Activated CD4-positive, alpha-beta T cell treated with anti-CD3 and anti-CD28 coated beads for 24 hours (primary cell): ENCODE results near the gene HS3ST4.
"Not testable (repeated sequence)": the region's sequence is repeated elsewhere in the genome, so short reads cannot be mapped to it uniquely, and the experiment has no call there.

ENCODE experiments used
- DNase-seq, 2 donors: peaks; one replicate each; pipeline ENCODE4 v3.0.0-alpha.2; 2020; ENCODE audit warnings: low read depth in 2 of 2

Gene HS3ST4

DNA sequence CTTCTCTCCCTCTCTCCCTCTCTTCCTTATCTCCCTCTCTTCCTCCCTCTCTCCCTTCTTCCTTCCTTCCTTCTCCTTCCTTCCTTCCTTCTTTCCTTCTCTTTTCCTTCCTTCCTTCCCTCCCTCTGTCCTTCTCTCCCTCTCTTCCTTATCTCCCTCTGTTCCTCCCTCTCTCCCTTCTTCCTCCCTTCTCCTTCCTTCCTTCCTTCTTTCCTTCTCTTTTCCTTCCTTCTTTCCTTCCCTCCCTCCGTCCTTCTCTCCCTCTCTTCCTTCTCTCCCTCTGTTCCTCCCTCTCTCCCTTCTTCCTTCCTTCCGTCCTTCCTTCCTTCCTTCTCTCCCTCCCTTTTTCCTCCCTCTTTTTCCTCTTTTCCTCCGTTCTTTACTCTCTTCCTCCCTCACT lies 38.6 kb downstream of the HS3ST4 start:
- DNase-seq = no peak

DNA sequence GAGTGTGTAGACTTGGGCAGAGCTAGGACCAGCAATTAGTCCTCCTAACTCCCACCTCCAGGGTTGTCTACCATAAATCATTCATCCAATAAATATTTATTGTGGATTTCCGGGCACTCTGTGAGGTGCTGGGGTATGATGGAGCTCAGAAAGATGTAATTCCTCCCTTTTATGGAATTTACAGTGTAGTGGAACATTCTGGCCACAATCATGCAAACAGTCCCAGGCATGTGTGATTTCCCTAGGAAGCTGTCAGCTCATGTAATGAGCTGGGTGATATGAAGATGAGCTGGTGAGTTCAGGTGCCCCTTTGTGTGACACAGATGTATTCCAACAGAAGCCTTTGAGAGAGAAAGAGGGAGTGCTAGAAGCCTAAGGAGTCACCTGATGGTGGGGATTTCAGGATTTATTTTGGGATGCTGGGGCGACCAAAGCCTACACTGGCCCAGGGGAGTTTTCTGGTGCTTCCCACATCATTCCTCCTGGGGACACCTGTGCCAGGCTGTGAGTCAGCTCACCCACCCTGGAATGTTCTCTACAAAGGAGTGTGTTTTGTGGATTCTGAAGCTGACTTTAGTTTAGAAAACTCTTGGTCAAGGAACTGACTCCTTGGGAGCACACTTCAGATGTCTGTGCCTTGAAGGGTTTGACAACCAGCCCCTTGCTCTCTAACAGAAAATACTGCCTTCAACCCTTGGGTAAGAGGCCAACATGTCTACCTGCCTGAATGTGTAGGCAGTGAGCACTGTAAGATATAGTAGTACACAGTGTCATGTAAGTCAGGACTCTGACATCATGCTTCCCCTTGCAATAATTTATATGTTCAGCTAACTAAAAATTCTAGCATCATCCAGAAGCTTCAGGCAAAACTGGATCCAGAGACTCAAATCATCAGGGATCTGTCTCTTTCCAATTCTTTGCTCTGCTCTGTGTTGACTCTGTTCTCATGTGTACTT lies 42.9 kb downstream of the HS3ST4 start:
- DNase-seq = no peak

DNA sequence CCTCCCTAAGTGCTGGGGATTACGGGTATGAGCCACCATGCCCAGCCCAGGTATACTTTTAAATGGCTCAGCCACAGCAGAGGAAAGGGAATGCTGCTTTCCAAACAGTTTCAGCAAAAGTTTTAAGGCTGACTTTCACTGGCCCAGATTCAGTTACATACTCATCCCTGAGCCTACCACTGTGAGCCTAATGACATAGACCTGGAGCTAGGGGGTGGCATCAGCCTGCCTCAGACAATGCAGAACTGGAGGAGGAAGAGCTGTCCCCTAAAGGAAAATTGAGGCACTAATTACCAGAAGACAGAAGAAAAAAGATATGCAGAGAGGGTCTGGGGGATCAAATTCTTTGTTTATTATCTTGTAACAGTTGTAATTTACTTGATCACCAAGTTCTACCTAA lies 43.9 kb downstream of the HS3ST4 start:
- DNase-seq = no peak

DNA sequence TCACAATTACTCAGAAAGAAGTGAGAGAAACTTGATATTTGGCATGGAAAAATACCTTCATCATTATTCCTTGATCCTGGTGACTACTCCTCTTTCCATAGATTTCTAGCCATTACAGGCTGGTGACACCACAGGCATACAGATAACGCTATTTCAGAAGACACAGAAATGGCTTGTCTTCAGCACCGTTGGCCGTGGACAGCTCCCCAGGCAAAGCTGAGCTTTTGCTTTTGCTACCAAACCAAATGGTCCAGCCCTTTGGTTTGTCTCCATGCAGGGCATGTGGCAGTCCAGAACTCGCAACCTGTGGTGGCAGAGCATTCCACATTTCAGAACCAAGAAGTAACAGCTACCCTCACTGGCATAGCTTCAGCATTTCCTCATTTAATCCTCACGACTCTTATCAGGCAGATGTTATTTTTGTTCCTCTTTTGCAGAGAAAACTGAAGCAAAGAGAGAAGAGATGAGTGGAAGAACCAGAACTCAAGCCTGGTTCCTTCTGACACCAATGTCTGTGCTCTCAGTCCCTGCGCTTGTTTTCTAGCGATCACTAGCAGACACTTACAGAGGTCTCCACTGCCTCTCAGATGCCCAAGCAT lies 55.5 kb downstream of the HS3ST4 start:
- no peak for DNase-seq

DNA sequence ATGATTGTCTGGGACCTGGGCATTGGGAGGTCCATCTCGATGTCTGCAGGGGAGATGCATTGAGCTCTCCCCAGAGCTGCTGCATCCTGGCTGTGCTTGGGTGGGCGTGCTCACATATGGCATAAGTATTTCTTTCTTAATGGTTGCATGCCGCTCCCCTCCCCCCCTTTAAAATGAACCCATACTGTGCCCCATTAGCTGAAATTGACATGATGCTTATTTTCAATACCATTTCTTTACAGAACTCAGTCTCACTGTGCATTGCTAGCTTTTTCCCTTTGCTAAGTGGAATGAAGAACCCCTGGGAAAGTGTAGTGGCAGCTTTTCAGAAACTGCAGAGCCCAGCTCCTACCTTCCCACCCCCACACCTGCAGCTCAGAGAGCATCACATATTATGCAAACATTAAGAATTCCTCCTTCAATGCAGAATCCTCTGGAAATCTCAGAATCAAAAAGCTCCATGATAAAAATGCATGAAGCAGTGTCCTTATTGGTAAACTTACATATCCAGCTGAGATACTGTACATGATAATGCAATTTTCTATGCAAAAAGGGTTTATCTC lies 56.4 kb downstream of the HS3ST4 start:
- no peak for DNase-seq

DNA sequence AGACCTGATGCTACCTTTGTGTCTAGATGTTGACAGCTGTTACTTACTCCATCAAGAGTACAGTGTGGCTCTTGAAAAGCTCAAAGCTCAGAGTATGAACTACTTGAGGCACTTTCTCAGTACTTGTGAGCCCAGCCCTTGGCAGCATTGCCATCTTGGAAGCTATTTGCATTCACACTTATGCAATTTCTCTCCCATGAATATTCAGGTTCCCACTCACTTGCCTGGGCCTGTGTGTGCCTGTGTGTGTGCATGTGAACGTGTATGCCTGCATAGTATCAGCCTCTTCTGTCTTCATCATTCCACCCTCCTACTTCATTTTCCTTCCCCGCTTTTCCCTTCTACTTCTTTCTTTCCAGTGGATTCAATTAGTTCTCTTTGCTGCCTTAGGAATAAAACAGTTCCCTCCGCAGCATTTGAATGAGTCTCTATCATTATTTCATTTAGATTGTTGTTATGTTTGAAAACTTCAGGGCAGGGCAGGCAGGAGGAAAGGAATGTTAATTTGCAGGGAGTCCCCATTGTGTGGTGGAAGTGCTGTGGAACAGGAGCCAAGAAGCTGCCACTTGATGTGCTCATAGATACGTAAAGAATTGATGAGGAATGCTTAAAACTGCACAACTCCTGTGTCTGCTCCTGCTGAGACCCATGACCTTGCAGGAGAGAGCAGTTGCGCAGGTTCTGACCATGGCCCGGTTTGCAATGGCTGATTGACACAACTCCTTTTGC lies 58.9 kb downstream of the HS3ST4 start:
- DNase-seq = no peak

DNA sequence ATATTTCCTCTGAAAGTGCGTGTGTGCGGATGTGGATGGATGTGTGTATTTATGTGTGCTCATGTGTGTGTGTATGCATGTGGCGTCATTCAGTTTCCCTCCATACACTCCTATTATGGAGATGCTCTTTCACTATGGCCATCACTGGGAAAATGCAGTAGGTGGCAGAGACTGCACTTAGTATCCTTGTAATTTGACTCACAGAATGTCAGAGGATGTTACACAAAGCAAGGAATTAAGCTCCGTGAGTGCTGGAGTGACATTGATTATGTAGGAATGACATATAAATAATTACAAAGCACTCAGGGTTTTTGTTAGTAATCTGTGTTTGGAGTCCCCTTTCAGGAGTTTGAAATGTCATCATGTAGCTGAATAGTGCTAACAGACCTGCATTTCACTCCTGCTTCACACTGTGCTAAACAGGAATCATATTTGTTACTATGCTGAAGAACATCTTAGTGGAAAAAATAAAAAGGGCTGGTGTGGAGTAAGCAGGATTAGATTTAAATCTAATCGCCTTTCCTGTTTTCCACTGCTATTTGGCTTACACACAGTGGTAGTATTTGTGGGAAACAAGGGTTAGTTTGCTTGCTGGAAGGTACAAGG lies 59.6 kb downstream of the HS3ST4 start:
- DNase-seq = no peak

DNA sequence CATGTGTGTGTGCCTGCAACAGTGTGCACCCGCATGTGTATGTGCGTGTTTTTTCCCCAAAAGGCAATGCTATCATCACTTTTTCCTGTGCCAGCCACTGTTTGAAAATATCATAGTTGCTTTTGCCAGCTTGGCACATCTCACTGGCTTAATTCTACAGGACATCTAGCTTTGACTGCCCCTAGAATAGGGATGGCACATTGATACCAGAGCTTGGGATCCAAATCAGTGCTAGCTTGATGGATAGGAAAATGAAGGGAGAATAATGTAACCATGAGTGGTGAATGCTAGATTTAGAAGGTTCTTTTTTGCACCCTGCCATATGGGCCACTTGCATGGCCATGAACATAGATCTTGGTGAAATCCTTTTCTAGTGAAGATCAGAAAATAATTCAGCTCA lies 72.7 kb downstream of the HS3ST4 start:
- DNase-seq = no peak

DNA sequence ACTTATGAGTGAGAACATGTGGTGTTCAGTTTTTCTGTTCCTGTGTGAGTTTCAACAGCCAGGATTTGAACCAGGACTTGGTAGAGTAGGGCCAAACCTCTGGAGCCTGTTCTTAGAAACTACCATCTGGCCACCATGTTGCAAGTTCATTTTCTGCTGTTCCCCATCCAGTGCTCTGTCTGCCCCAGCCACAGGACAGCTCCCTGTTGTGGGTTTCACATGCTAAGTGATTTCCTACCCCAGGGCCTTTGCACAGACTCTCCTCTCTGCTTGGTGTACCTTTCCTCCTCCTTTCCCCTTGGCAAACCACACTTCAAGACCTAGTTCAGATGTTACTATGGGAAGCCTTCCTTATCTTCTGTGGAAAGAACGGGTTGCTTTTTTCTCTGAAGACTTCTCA lies 79.5 kb downstream of the HS3ST4 start:
- no peak for DNase-seq

DNA sequence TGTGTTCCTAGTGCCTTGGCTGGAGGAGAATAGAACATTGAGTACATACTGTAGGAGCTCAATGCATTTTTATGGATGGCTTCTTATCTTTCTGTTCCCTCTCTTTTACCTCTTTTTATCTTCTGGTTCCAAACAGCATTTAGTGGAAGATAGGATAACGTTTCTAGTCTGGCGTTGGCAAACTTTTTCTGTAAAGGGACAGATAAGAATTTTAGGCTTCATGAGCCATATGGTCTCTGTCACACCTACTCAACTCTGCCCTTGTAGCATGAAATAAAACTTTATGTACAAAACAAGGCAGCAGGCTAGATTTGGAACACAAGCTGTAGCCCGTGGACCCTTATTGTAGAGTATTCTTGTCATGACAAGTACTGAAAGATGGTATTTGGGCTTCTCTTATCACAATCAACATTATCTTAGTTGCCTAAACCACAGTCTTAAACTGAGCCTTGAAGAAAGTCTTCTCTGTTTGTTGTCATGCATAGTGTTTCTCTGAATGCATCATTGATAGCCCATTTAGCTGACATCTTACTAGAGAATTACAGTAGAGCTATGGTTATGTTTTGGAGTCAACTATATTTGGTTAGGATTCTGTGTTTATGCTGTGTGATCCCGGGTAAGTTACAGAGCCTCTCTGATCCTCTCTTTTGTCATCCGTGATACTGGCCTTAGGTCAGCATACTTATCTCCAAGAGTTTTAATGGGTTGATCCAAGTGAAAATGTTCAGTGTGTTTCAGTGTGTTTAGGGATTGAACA lies 80.2 kb downstream of the HS3ST4 start:
- DNase-seq = no peak

DNA sequence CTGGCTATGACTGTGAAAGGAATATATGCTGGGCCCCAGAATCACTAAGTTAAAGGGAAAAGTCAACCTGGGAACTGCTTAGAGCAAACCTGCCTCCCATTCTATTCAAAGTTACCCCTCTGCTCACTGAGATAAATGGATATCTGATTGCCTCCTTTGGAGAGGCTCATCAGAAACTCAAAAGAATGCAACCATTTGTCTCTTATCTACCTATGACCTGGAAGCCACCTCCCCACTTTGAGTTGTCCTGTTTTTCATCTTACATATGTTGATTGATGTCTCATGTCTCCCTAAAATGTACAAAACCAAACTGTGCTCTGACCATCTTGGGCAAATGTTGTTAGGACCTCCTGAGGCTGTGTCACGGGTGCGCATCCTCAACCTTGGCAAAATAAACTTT lies 84.5 kb downstream of the HS3ST4 start:
- DNase-seq = not testable (repeated sequence)

DNA sequence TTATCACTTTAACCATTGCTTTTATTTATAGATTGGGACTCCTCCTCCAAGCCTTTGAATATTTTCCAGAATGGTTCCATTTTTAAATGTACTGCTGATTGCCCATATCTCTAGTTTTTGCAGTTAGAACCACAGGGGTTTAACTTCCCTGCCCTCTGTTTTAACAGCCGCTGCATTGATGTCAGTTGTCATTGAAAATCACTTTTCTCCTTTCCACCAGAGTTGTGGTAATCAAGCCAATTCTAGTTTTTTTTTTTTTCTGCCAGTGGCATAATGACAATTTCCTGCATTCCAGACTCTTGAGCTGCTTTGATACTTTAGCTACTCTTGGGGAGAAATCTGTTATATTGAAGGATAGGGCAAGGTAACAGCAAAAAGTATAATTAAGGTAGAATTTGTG lies 91.5 kb downstream of the HS3ST4 start:
- DNase-seq = no peak

DNA sequence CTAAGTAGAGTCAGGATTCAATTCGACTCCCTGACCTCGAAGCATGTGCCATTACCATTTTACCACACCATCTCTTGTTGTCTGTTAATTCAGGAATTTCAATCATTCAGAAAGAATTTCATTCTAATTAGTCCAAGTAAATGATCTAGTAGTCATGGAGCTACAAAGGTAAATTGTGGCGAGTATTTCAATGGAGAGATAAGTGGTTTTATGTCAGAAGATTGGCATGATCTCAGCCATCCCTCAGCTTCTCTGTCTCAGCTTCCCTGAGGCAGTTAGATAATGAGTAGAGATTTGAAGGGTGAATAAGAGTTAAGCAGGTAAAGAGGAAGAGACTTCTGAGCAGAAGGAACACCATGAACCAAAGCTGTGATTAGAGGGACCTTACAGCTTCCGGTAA lies 93.6 kb downstream of the HS3ST4 start:
- no peak for DNase-seq

DNA sequence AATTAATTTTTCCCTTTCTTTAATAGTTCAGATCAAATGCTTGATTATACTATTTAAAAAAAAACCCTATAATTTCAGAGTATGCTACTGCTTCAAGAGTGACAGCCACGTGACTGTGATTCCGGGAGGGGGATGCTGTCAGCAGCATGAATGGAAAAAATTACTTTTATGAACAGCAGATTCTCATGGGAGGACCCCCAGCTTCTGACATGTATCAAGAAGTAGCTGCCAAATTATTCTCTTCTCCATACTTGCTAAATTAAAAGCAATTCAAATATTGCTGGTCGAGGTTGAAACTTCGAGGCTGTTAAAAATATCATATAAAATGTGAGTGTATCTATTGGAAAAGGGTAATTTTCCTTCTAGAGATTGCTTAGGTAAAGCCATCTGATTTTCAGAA lies 95.0 kb downstream of the HS3ST4 start:
- no peak for DNase-seq

DNA sequence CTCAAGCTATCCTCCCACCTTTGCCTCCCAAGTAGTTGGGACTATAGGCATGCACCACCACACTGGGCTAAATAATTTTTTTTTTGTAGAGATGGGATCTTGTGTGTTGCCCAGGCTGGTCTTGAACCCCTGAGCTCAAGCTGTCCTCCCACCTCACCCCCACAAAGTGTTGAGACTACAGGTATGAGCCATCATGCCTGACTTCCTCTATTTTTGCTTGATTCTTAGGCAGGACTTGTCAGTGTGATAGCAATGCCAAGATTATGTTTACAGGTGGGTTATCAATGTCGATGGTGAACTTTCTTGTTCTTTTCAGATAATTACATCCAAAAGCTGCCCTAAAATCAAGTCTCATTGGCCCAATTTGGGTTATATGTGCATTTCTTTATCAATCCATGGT lies 96.9 kb downstream of the HS3ST4 start:
- no peak for DNase-seq

DNA sequence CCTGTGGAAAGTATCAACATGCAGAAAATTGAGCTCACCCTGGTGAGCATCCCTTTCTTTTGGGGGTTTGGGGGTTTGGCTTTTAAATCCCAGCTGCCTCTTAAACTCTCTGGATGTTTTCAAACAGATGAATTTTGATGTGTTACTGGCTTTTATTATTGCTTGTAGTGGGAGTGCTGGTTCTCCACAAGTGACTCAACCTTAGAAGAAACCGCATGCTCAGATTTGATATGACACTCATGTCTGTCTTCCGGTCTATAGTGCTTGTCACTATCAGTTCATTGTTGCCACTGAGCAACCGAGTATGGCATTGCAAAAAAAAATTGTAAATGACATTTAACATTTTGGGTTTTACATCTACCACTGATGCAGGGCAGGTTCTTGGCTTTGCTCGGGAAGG lies 104.5 kb downstream of the HS3ST4 start:
- no peak for DNase-seq

DNA sequence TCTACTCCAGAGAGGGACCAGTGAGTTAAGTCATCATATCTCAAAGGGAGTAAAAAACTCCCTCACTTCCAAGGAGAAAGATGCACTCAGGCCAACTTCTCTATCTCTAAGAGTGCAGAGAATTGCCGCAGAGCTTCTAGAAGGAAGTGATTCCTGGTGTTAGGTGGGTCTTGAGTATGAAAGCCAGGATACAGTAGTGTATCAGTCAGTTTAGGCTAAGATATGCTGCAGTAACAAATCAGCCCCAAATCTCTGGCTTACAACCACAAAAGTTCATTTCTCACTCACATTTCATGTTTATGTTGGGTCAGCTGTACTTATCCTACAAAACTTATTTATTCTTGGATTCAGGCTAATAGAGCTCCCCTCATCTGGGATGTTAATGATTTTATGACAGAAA lies 106.3 kb downstream of the HS3ST4 start:
- no peak for DNase-seq

DNA sequence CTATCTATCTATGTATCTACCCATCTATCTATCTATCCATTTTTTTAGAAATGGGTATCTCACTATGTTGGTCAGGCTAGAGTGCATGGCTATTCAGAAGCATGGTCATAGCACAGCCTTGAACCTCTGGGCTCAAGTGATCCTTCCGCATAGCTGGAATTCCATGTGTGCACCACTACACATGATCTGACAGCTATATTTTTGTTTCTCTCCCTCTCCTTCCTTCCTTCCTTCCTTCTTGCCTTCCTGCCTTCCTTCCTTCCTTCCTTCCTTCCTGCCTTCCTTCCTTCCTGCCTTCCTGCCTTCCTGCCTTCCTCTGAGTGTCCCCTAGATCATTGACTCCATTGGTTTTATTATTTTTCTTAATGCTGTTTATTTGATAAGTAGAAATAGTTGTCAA lies 108.1 kb downstream of the HS3ST4 start:
- no peak for DNase-seq

DNA sequence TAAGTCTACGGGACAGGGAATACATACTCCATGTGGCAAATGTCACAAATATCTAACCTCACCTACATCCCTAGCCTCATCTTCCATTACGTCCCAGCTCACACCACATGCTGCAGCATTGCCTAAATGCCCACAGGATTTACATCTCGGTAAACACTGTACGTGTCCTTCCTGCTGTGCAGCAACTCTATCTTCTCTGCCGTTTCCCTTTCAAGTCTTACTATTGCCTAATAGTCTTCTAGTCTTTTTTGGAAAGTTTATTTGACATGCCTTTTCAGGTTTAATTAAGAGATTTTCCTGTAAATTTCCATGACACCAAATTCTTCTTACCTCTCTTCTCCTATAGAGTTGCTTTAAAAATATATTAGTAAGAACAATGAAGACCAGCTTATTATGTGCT lies 120.5 kb downstream of the HS3ST4 start:
- no peak for DNase-seq

DNA sequence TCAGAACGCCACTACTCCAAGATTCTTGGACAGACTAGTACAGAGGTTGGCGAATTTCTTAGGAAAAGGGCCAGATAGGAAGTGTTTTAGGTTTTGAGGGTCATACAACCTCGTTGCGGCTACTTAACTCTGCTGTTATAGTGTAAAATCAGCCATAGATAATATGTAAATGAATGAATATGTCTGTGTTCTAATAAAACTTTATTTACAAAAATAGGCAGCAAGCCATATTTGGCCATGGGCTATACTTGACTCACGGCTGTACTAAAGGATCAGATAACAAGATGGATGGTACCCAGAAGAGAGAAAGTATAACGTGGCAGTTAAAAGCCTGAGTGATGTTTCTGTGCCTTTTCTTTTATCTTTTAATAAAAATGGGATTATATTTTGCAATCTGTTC lies 125.5 kb downstream of the HS3ST4 start:
- no peak for DNase-seq

DNA sequence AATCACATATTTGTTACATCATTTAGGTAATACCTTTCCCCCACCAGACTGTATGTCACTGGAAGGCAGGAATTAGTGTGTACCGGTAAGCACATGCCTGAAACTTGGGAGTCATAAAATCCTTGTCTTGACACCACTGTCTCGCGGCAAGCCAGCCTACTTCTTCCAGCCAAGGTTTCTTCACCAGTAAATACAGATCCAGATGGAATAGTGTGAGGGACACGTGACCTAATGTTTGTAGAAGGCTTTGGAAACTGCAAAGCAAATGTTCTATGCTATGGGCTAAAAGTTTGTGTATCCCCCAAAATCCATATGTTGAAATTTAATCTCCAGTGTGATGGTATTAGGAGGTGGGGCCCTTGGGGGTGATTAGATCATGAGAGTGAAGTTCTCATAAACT lies 126.1 kb downstream of the HS3ST4 start:
- DNase-seq = no peak
